Right hindlimb (tissue), 1 donor: ENCODE results near the gene IFITM10.
A peak's percentile ranks its signal among the peaks of the same experiment; 100 is the strongest.

Experiments used
- DNase-seq: peaks from one replicate; pipeline ENCODE4 v3.0.0-alpha.2; 2018

IFITM10 gene

DNA sequence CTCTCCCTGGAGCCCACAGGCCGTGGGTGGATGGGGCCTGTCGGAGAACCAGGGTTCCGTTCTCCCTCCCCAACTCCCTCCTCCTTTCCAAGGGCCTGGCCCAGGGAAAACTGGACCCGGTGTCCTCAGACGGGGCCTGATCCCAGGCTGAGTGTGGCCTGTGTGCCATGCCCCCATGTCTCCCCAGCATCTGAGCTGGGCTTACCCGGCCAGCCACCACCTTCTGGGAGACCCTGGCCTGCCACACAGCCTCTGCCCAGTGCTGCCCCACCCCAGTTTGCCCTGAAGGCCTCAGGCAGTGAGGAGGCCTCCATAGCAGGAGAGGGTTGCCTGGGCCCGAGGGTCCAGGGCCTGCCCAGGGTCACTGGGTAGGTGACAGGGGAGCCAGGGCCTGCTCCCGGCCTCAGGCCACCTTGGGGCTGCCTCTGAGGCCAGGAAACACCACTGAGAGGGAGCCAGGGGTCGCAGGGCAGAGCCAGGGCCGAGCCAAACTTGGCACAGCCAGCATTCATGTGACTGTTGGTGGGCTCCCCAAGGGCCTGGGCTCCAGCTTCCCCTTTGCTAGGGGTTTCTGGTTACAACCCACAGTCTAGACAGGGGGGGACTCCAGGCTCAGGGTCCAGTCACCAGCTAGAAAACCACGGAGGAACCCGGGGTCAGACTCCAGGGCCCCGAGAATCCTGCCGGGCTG is 590 bp upstream of the IFITM10 start:
- DNase-seq, result peak; percentile 20

DNA sequence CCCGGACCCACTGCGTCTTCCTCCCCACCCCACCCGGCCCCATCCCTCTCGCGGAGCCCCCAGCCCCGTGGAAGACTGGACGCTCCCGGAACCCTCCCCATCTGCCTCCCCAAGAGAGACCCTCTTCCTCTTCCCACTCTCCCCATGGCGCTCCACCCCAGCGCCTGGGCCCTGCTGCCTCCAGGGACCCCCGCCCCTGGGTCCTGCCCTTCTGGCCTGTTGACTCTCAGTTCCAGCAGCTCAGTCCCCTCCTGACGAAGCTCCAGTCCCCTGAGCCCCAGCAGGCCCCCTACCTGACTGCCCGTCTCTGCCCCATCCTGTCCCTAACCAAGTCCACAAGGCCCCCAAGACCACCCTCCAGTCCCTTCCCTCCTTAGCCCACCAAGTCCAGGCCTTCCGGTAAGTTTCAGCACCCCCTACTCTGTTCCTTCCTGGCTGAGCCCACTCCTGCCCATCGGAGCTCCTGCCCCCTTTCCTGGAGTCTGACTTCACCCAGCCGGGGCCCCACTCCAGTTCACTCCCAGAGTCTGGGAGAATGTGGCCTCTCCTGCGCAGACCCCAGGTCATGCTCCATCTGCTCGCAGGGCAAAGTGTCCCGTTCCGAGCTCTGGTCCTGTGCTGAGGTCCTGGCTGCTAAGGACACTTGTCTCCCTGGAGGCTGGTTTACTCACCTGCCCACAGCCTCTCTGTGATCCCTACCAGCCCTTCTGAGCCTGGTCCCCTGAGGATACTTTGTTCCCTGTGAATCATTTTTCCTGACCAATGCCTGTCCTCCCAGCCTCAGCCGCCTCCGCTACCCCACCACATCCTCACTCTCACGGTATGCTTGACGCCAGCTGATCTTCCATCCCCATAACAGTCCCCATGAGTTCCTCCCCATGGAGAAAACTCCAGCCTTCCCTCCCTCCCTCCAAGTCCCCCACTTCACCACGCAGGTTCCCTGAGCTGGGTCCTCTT is 722 bp downstream of the IFITM10 start:
- peak; percentile 33 for DNase-seq

DNA sequence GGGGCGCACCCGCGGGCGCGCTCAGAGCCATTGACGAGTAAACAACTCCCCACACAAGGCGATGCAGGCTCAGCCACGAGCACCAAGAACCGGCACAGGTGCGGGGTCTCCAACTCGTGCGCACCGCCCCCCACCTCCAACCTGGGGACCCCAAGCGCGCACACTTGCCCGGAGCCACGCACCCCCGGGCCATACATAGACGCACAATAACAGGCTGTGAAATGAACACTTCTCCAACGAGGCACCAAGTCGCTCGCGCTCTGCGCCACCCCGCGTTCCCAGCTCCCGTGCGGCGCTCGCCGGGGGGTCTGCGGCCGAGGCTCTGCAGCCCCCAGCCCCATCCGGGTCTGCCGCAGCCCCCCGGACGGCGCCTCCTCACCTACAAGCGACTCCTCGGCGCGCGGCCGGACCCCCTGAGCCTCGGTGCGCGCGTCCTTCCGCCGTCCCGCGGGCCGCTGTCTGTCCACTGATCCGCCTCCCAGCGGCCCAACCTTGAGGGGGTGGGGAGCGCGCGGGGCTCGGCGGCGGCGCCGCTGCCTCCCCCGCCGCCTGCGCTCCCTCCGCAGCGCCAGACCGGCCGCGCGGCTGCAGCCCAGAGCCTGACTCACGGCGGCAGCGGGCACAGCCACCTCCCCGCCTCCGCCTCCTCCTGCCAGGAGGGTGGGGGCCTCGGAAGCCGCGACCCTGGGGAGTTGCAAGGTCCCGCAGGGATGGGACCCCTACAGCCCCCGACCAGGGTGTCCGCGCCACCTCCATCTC is 1.6 kb downstream of the IFITM10 start:
- peak; percentile 26 for DNase-seq

- DNase-seq, result no peak
Observed at GRCh38 chr11:1747753-1748635, 2.4 kb downstream of the IFITM10 start.

- DNase-seq, result no peak
Observed at GRCh38 chr11:1746956-1747752, 3.2 kb downstream of the IFITM10 start.

DNA sequence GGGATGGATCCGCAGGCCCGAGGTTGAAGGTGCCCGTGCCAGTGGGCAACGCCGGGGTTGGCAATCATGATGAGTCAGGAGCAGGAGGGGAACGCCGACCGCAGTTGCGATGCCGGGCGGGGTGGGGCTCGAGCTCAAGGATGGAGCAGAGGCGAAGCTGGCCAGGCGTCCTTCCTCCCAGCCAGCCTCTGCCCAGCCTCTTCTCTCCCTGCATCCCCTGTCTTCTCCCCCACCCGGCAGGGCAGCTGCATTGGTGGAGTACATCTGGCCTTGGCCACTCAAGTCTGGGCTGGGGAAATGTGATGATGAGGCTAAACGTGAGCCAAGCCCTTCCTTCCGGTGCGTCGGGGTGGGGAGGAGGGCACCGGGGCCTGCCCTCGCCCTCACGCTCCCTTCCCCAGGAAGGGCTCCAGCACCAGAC is 3.9 kb downstream of the IFITM10 start:
- DNase-seq, result no peak

DNA sequence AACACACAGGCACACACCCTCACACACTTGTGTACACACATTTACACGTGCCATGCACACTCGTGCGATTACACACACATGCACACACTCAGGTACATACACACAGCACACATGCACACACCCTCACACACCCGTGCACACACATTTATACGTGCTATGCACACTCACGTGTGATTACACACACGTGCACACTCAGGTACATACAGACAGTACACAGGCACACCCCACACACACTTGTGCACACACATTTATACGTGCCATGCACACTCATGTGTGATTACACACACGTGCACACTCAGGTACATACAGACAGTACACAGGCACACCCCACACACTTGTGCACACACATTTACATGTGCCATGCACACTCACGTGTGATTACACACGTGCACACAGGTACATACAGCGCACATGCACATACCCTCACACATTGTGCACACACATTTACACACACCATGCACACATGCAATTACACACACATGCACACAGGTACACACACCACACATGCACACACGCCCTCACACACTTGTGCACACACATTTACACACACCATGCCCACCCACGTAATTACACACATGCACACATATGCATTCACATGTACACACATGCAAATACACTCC is 4.6 kb downstream of the IFITM10 start:
- no peak for DNase-seq

- DNase-seq, result no peak
Observed at GRCh38 chr11:1744891-1745700, 5.3 kb downstream of the IFITM10 start.

GRCh38 chr11:1744137-1744886 is 6.1 kb downstream of the IFITM10 start:
- peak; percentile 25 for DNase-seq

- peak; percentile 12 for DNase-seq
Observed at GRCh38 chr11:1743585-1744136, 6.7 kb downstream of the IFITM10 start.

DNA sequence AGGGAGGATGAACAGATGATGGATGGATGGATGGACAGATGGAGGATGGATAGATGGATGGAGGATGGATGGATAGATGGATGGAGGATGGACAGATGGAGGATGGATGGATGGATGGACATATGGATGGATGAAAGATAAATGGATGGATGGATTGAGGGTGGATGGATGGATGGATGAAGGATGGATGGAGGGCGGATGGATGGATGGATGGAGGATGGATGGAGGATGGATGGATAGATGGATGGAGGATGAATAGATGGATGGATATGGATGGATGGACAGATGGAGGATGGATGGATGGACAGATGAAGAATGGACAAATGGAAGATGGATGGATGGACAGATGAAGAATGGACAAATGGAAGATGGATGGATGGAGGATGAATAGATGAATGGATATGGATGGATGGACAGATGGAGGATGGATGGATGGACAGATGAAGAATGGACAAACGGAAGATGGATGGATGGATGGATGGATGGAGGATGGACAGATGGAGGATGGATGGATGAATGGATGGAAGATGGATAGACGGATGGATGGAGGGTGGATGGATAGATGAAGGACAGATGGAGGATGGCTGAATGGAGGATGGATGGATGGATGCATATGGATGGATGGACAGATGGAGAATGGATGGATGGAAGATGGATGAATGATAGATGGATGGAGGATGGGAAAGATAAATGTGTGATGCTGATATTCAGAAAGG is 7.4 kb downstream of the IFITM10 start:
- no peak for DNase-seq

GRCh38 chr11:1742371-1742770 is 8.0 kb downstream of the IFITM10 start:
- DNase-seq, result no peak

DNA sequence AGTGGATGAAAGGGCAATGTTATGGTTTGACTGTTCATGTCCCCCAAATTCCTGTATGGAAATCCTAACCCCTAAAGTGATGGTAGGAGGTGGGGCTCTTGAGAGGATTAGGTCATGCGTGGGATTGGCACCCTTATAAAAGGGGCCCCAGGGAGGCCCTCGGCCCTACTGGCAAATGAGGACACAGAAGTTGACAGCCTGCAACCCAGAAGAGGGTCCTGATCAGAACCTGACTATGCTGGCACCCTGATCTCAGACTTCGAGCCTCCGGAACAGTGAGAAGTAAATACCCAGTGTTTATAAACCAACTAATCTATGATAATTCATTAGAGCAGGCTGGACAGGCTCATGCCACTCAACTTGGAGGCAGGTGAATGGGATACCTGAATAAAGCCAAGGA is 8.7 kb downstream of the IFITM10 start:
- DNase-seq, result no peak

DNA sequence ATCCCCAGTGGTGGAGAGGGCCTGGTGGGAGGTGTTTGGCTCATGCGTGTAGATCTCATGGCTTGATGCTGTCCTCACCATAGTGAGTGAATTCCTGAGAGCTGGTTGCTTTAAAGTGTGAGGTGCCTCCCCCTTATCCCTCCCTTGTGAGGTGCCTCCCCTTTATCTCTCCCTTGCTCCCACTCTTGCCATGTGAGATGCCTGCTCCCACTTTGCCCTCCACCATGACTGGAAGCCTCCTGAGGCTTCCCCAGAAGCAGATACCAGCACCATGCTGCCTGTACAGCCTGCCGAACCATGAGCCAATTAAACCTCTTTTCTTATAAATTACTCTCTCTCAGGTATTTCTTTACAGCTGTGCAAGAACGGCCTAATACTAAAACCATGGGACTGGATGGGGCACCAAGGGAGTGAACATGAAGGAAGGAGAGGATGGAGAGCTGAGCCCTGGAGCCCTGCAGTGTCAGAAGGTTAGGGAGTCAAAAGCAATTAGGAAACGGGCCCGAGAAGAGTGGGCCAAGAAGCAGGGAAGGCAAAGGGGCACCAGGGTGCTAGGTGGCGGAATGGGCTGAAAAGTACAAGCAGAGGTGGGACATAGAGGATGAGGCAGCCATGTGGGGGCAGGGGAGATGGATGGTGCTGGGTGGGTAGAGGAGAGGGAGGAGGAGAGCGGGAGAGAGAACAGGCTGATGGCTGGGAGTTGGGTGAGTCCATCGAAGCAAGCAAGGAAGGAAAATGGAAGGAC is 9.4 kb downstream of the IFITM10 start:
- DNase-seq, result no peak

DNA sequence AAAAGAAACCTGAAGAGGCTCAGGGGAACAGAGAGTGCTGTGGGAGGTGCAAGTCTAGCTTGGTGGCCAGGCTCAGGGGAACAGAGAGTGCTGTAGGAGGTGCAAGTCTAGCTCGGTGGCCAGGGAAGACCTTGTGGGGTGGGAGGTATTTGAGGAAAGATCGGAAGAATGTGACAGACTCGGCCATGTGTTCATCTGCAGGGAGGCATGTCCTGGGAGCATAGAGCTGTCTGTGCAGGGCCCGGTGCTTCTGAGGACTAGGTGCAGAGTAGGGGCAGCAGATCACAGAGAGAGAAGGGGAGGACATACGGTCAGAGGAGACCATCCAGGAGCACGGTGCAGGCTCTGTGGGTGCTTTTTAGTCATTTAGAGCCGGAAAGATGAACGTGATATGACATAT is 10.8 kb downstream of the IFITM10 start:
- no peak for DNase-seq

- no peak for DNase-seq
Observed at GRCh38 chr11:1738380-1738779, 12.0 kb downstream of the IFITM10 start.

- no peak for DNase-seq
Observed at GRCh38 chr11:1737080-1737757, 13.2 kb downstream of the IFITM10 start.
